HEK293T (cell line): ENCODE data around the gene TUBB4A.

ENCODE experiments used
- BHLHE40 ChIP-seq: fragments of 450-650 bp; IDR thresholded peaks from 2 replicates; pipeline ENCODE4 v1.6.1; 2016; ENCODE audit warnings: mild to moderate bottlenecking, moderate library complexity, borderline replicate concordance
- CTBP1 ChIP-seq: fragments of 450-650 bp; IDR thresholded peaks from 2 replicates; pipeline ENCODE4 v1.6.1; 2016; ENCODE audit warnings: borderline replicate concordance
- FOXA1 ChIP-seq: fragments of 450-650 bp; IDR thresholded peaks from 2 replicates; pipeline ENCODE4 v1.6.1; 2016; ENCODE audit warnings: mild to moderate bottlenecking
- FOXK2 ChIP-seq: fragments of 450-650 bp; IDR thresholded peaks from 2 replicates; pipeline ENCODE4 v1.6.1; 2016; ENCODE audit warnings: mild to moderate bottlenecking
- TARDBP ChIP-seq: fragments of 450-650 bp; IDR thresholded peaks from 2 replicates; pipeline ENCODE4 v1.6.1; 2016

DNA sequence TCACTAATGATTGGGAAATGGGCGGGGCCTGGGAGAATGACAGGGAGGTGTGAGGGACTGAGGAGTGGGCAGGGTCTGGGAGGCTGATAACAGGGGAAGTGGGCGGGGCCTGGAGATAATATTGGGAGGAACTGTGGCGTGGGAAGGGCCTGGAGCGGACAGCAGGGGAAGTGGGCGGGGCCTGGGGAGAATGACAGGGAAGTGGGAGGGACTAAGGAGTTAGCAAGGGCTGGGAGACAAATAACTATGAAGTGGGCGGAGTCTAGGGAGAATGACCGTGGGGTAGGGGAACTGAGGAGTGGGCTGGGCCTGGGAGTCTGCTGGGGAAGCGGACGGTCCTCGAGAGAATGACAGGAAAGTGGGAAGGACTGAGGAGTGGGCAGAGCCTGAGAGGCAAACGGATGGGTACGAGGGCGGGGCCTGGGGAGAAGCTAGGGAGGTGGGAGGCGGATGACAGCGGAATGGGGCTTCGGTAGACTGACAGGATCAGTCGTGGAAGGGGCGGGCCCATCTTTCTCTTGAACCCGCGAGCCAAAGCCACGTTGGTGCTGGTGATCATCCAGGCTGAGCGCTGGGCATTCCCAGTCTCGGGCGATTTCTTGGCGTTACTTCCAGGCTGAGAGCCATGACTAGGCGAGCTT is 14.0 kb upstream of the TUBB4A start:
- TF ChIP-seq CTBP1 (no peak), TARDBP (peak; percentile 77; the same call in 1 of the 2 replicates), BHLHE40 (no peak), FOXK2 (no peak), FOXA1 (no peak)
